Astrocyte (in vitro differentiated cells and primary cell): ENCODE measurements around the gene GIPC3. TPM values are rescaled to one million over a fixed set of nuclear protein-coding genes. Genes with fewer than 3 reads are reported as not detected.

ENCODE experiments used
- DNase-seq: peaks from one replicate; pipeline ENCODE4 v3.0.0-alpha.2; 2010; ENCODE audit warnings: low read depth
- FAIRE-seq: peaks from 2 replicates; lab custom pipeline; 2011; peaks lifted over from hg19 to GRCh38; lab: Jason Lieb, UNC
- H2AFZ ChIP-seq: 2 replicates; pipeline ENCODE4 v1.6.0; 2012; ENCODE audit warnings: low read depth, low read length, inconsistent platforms
- H3K27ac ChIP-seq: 2 replicates; pipeline ENCODE4 v1.5.1; 2011; ENCODE audit warnings: low read depth, low read length, inconsistent platforms
- H3K27me3 ChIP-seq: 2 replicates; pipeline ENCODE4 v1.6.0; 2011; ENCODE audit warnings: low read length, inconsistent platforms; ENCODE audit not compliant: insufficient read depth
- H3K36me3 ChIP-seq: 2 replicates; pipeline ENCODE4 v1.5.1; 2011; ENCODE audit warnings: low read length, inconsistent platforms; ENCODE audit not compliant: insufficient read depth
- H3K4me1 ChIP-seq: 2 replicates; pipeline ENCODE4 v1.5.1; 2011; ENCODE audit warnings: low read length, inconsistent platforms; ENCODE audit not compliant: insufficient read depth
- H3K4me2 ChIP-seq: 2 replicates; pipeline ENCODE4 v1.6.0; 2012; ENCODE audit warnings: low read length, inconsistent platforms
- H3K4me3 ChIP-seq: 2 replicates; pipeline ENCODE4 v1.5.1; 2011; ENCODE audit warnings: low read depth, mild to moderate bottlenecking, low read length, inconsistent platforms; ENCODE audit not compliant: insufficient read depth
- H3K79me2 ChIP-seq: 2 replicates; pipeline ENCODE4 v1.6.0; 2012; ENCODE audit warnings: mild to moderate bottlenecking, low read length, inconsistent platforms; ENCODE audit not compliant: insufficient read depth
- H3K9ac ChIP-seq: 2 replicates; pipeline ENCODE4 v1.6.0; 2012; ENCODE audit warnings: mild to moderate bottlenecking, low read length, inconsistent platforms
- H3K9me3 ChIP-seq: 2 replicates; pipeline ENCODE4 v1.5.1; 2012; ENCODE audit warnings: low read depth, mild to moderate bottlenecking, low read length, inconsistent platforms; ENCODE audit not compliant: insufficient read depth
- H4K20me1 ChIP-seq: 2 replicates; pipeline ENCODE4 v1.6.0; 2012; ENCODE audit warnings: low read length, inconsistent platforms; ENCODE audit not compliant: insufficient read depth
- H3K27ac Mint-ChIP-seq: one replicate; pipeline ENCODE4 v1.8.0; 2021; ENCODE audit warnings: mild to moderate bottlenecking, mixed read lengths; ENCODE audit not compliant: unreplicated experiment
- H3K27me3 Mint-ChIP-seq: one replicate; pipeline ENCODE4 v1.8.0; 2021; ENCODE audit warnings: low read depth, mixed read lengths; ENCODE audit not compliant: unreplicated experiment
- H3K36me3 Mint-ChIP-seq: one replicate; pipeline ENCODE4 v1.8.0; 2021; ENCODE audit warnings: low read depth, mixed read lengths; ENCODE audit not compliant: unreplicated experiment
- H3K4me1 Mint-ChIP-seq: one replicate; pipeline ENCODE4 v1.8.0; 2021; ENCODE audit warnings: low read depth, mixed read lengths; ENCODE audit not compliant: unreplicated experiment
- H3K4me3 Mint-ChIP-seq: one replicate; pipeline ENCODE4 v1.8.0; 2021; ENCODE audit warnings: mild to moderate bottlenecking, moderate library complexity, mixed read lengths; ENCODE audit not compliant: unreplicated experiment
- H3K9me3 Mint-ChIP-seq: one replicate; pipeline ENCODE4 v1.8.0; 2021; ENCODE audit warnings: mild to moderate bottlenecking, mixed read lengths; ENCODE audit not compliant: unreplicated experiment
- CTCF ChIP-seq: IDR thresholded peaks from 2 replicates; pipeline ENCODE4 v1.5.1; 2011; ENCODE audit warnings: low read depth, mild to moderate bottlenecking, inconsistent platforms, low read length, moderate library complexity; ENCODE audit not compliant: insufficient read depth
- EZH2 ChIP-seq: IDR thresholded peaks from 2 replicates; pipeline ENCODE4 v1.6.1; 2012; ENCODE audit warnings: mild to moderate bottlenecking, low read length, inconsistent platforms; ENCODE audit not compliant: insufficient read depth
- total RNA-seq: library from RNA; stranded (reverse); gene quantifications from 2 replicates; pipeline ENCODE4 v1.2.1, GENCODE V29; 2021

GIPC3 gene
- total RNA-seq, 1 donor from 2014 or later, result 0.09 TPM

GRCh38 chr19:3535981-3536380, 49.3 kb upstream of the GIPC3 start:
- Histone ChIP-seq H3K9me3 (no peaks in the 10 kb centered on the region), H4K20me1 (peaks cover 50% of the 10 kb centered on the region), H2AFZ (no peak overlapping the region), H3K36me3 (peaks cover 6% of the 10 kb centered on the region), H3K27me3 (no peaks in the 10 kb centered on the region), H3K27ac (no peak overlapping the region), H3K79me2 (peaks cover 5% of the 10 kb centered on the region), H3K4me2 (no peak overlapping the region), H3K9ac (no peak overlapping the region), H3K4me3 (no peak overlapping the region), H3K4me1 (no peaks in the 10 kb centered on the region)
- H3K4me1 Mint-ChIP-seq, result no peaks in the 10 kb centered on the region
- DNase-seq (no peak), FAIRE-seq (no peak)
- TF ChIP-seq CTCF (no peak), EZH2 (no peak)
- peaks cover 18% of the 10 kb centered on the region for H3K36me3 Mint-ChIP-seq
- H3K27me3 Mint-ChIP-seq, result no peaks in the 10 kb centered on the region
- no peaks in the 10 kb centered on the region for H3K9me3 Mint-ChIP-seq
- no peak overlapping the region for H3K4me3 Mint-ChIP-seq
- H3K27ac Mint-ChIP-seq, result peak overlapping the region; percentile 78

- Mint-ChIP-seq H3K27me3 (no peaks in the 10 kb centered on the region), H3K27ac (no peak overlapping the region), H3K4me3 (no peak overlapping the region), H3K9me3 (no peaks in the 10 kb centered on the region), H3K4me1 (no peaks in the 10 kb centered on the region), H3K36me3 (peaks cover 14% of the 10 kb centered on the region)
- Histone ChIP-seq H3K4me2 (no peak overlapping the region), H3K4me1 (no peaks in the 10 kb centered on the region), H3K27ac (no peak overlapping the region), H3K4me3 (no peak overlapping the region), H3K27me3 (no peaks in the 10 kb centered on the region), H3K79me2 (peaks cover 5% of the 10 kb centered on the region), H4K20me1 (peaks cover 46% of the 10 kb centered on the region), H3K36me3 (peaks cover 4% of the 10 kb centered on the region), H3K9me3 (no peaks in the 10 kb centered on the region), H2AFZ (no peak overlapping the region), H3K9ac (no peak overlapping the region)
- DNase-seq, result no peak
- TF ChIP-seq EZH2 (no peak), CTCF (no peak)
- no peak for FAIRE-seq
Observed at GRCh38 chr19:3536429-3537100, 48.7 kb upstream of the GIPC3 start.

DNA sequence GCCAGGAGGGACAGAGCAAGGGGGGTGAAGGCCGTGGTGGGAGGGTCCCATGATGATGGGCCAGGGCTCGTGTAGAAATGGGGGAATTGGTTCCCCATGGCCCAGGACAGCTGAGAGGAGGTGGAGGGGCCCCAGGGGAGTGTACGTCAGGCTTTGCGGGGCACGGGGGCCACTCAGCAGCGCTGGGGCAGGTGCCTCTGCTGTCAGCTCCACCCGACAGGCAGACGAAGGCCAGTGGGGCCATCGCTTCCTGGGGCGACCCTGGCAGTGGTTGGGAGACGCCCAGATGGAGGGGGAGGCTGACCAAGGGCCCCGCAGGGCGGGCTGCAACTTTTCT, 48.2 kb upstream of the GIPC3 start:
- H3K79me2 ChIP-seq, result peaks cover 5% of the 10 kb centered on the region
- H3K9ac ChIP-seq, result no peak overlapping the region
- H3K27ac ChIP-seq, result no peak overlapping the region
- Mint-ChIP-seq H3K27me3 (no peaks in the 10 kb centered on the region), H3K9me3 (no peaks in the 10 kb centered on the region), H3K36me3 (peaks cover 14% of the 10 kb centered on the region), H3K4me3 (no peak overlapping the region), H3K27ac (no peak overlapping the region), H3K4me1 (no peaks in the 10 kb centered on the region)
- no peaks in the 10 kb centered on the region for H3K27me3 ChIP-seq
- H3K9me3 ChIP-seq, result no peaks in the 10 kb centered on the region
- no peak for FAIRE-seq
- no peak for TF ChIP-seq CTCF
- TF ChIP-seq EZH2, result no peak
- H4K20me1 ChIP-seq, result peaks cover 46% of the 10 kb centered on the region
- no peak for DNase-seq
- no peak overlapping the region for H3K4me2 ChIP-seq
- H2AFZ ChIP-seq, result no peak overlapping the region
- no peaks in the 10 kb centered on the region for H3K4me1 ChIP-seq
- H3K4me3 ChIP-seq, result no peak overlapping the region
- peaks cover 4% of the 10 kb centered on the region for H3K36me3 ChIP-seq
